ENCODE data around the gene ARHGEF7.

The ARHGEF7 gene

DNA sequence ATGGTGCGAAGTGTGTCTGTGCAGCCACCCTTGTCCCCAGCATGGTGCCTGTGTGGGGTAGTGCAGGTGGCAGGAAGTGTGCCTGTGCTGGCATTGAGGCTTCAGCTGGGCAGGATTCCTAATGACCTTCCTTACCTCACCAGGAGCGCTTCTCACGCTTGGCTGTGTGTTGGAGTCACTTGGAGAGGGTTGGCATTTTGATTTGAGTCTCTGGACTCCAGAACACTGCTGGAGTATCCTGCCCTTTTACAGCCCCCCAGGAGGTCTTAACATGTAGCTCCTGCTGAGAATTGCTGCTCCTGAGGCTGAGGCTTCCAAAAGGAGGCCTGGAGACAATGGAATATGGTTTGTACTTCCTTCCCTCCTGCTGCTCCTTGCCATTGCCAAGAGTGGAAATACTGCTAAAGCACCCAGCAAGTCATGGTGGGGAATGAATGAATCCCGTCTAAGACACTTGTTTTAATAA is 87.1 kb downstream of the ARHGEF7 start:
- peak; percentile 91 for DNase-seq

- DNase-seq = peak; percentile 76
Measured at GRCh38 chr13:111202745-111203144, 87.6 kb downstream of the ARHGEF7 start.

GRCh38 chr13:111203736-111204389 is 88.8 kb downstream of the ARHGEF7 start:
- DNase-seq = no peak

GRCh38 chr13:111204438-111205177 is 89.5 kb downstream of the ARHGEF7 start:
- DNase-seq = peak; percentile 31

DNA sequence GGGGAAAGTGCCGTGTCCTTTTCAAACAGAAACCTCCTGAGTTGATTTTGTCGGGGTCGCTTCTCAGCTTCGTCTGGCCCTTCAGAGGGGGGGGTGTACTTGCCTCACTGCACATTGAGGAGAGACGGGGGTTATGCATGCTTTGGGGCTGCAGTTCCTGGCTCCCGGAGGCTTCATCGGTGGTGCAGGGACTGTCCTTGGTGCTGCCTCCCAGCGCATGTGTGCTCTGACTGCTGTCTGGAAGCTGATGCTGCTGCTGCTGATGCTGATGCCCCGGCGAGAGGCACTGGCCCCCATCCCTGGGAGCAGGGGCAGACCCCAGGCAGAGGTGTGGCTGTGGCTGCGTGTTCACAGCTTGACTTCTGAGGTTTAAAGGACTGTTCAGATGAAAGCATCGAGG is 91.0 kb downstream of the ARHGEF7 start:
- DNase-seq = no peak

GRCh38 chr13:111209613-111210012 is 94.5 kb downstream of the ARHGEF7 start:
- DNase-seq = no peak

DNA sequence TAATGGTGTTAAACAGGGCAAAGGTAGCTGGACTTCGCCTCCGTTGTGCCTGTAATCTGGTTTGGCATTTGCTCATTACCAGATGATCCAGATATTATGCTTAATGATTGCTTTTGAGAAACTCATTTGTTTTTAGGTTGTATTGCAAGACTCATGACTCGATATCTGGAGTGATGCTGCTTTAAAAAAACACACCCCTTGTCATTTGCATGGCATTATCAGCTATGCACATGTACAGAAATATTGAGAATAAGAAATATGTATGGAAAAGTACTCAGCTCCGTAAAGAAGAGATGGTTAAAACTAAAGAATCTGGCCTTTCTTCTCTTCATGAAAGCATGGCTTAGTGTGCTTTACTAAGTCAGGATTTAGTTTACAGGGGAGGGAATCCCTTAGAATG is 95.0 kb downstream of the ARHGEF7 start:
- no peak for DNase-seq

DNA sequence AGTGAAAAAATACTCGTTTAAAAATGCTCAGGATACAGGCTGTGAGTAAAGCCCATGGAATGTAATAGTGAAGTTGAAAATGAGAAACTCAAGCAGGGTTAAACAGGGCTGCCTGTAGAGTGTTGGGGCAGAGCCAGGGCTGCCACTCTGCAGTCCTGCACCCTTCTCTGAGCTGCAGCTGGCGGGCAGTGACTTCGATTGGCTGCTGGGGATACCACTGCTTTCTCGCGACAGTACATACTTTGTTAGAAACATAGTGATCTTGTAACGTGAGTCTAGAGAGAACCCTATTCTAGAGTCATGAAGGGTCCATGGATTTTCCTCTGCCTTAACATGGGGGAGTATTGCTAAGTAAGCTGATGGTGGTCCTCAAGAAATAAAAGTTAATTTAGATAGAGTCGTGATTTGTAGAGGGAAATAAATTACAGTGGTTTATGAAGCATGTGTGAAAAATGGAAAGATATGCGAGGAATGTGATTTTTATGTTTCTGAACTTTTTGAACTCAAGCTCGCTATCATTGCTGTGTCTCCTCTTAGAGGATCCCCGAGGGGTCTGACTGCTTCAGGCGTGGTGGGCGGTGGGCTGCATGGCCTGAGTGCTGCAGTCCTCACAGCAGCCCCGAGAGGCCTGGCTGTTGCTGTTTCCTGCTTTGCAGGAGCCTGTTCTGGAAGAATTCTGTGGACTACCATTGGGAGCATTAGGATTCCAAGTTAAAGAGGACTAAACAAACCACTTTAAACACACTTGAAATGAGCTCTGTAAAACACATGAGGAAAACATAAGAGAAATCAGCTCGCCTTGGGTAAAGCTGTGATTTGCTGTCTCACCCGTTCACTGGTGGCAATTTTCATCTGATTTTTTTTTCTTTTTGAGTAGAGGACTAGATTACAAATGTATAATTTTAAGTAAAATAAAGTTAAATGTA is 95.7 kb downstream of the ARHGEF7 start:
- no peak for DNase-seq

DNA sequence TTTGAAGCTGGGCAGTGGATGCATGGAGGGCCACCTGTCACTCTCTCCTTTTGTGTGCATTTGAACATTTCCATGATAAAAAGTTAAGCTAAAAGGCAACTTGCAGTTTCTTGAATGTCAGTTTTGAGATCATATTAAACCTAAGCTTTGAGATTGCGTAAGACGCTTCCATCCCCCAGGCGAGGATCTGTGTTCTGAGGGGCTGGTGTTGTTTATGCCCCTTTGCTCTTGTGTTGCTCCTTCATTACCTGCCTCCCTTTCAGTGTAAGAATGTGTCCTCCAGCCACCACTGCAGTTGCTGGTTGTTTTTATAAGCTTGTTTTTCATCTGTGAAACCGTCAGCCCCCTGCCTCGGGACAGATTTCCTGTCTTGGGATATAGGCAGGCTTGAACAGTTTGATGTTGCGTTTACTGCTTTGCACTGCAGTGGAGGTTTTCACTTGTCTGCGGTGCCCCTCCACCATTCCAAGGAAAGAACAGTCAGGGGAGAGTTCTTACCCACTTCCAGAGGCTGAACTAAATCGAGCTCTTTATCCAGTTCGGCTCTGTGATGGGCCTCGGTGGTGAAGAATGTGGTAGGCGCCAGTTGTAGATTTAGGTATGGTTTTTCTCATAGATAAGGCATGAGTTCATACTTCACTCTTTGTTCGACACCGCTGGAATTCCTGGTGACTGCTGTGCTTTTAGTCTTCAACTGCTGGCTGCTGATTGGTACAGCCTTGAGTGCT is 96.8 kb downstream of the ARHGEF7 start:
- DNase-seq = no peak

DNA sequence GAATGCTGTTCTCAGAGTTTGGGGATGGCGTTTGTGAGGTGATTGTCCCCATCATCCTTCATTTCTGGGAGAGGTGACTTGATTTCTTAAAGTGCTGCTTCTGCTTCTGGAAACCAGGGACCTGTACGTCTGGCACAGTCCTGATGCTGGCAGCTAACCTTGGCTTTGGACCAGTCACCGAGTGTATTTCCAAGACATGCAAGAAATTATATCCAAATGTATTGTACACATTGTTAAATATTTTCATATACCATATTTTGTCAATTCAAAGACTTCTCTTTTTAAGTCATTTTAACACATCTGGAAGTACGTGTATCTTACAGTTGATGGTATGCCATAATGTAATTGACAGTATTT is 97.4 kb downstream of the ARHGEF7 start:
- no peak for DNase-seq

GRCh38 chr13:111213964-111214726 is 99.0 kb downstream of the ARHGEF7 start:
- DNase-seq = peak; percentile 22

GRCh38 chr13:111215081-111216047 is 100.3 kb downstream of the ARHGEF7 start:
- peak; percentile 64 for DNase-seq

DNA sequence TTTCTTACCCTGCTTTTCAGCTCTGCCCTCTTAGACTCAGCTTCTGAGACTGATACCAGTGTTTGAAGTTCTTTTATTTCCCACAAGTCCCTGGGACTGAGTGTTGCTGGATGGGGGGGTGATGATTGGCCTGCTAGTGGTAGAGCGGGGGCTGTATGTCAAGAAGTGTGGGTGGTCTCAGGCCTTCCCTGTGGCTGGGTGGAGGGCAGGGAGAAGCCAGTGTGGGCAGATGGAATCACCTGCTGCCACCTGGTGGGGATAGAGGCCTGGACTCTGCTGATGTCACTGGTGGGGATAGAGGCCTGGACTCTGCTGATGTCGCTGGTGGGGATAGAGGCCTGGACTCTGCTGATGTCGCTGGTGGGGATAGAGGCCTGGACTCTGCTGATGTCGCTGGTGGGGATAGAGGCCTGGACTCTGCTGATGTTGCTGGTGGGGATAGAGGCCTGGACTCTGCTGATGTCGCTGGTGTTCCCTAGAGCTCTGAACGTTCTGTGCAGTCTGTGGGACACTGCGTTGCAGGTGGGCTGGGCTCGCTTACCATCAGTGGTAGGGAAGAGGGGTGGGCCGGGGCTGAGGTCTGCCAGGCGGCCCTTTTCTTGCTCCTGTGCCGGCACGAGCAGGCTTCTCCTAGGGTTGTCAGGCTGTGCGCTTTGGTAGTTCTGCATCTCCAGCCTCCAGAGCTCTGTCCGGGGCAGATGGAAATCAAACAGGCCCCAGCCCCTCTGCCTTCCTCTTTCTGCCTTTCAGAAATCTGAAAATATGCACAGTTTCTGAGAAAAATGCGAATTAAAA is 101.3 kb downstream of the ARHGEF7 start:
- DNase-seq = peak; percentile 67

- no peak for DNase-seq
Measured at GRCh38 chr13:111217641-111218040, 102.5 kb downstream of the ARHGEF7 start.

DNA sequence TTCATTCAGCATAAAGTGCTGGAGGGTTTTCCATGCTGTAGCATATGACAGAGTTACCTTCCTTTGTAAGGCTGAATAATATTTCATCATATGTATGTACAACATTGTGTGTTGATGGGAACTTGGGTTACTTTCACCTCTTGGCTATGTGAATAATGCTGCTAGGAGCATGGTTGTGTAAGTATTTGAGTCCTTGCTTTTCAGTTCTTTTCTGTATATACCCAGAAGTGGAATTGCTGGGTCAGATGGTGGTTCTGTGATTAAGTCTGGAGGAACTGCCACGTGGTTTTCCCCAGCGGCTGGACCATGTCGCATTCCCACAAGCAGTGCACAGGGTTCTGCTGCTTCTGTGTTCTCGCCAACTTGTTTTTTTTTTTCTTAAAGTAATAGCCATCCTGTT is 104.2 kb downstream of the ARHGEF7 start:
- DNase-seq = no peak

GRCh38 chr13:111219950-111220349 is 104.8 kb downstream of the ARHGEF7 start:
- no peak for DNase-seq

DNA sequence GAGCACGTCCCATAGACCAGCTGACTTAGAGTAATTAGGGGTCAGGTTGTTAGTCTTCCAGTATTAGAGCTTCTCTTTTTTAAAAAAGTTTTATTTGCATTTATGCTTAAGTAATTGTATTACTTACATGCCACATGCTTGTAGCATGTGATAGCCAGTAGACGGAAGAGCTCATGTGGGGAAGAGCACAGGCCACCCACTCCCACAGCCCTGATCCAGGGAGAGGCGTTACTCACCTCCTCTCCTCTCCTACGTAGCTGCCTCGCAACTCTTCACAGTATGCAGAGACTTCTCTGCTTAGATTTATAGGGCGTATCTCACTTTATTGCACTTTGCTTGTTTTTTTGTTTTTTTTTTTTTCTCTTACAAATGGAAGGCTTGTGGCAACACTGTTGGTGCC is 110.1 kb downstream of the ARHGEF7 start:
- DNase-seq = no peak

GRCh38 chr13:111225810-111226546 is 110.9 kb downstream of the ARHGEF7 start:
- no peak for DNase-seq

- DNase-seq = no peak
Measured at GRCh38 chr13:111227405-111227804, 112.3 kb downstream of the ARHGEF7 start.
